Calu3 (cell line): ENCODE results near the gene MACROD1. TPM values are rescaled to one million over a fixed set of nuclear protein-coding genes. Genes with fewer than 3 reads are reported as not detected.

Experiments used
- BruUV-seq: library from RNA; stranded (reverse); fragments of 400-500 nt; replicated peaks from 2 replicates; lab custom pipeline; 2021; lab: Mats Ljungman, UMichigan
- CTCF ChIA-PET: fragments of 300-600 bp; sonication (Branson Sonifier 250); formaldehyde crosslinking; loops from one replicate; lab custom pipeline; 2022; ENCODE audit warnings: antibody characterized with exemption; lab: Charles Lee
- DNase-seq: peaks from one replicate; pipeline ENCODE4 v3.0.0; 2022
- H3K27ac Mint-ChIP-seq: one replicate; pipeline ENCODE4 v1.8.0; 2022; ENCODE audit warnings: mixed read lengths; ENCODE audit not compliant: unreplicated experiment
- H3K27me3 Mint-ChIP-seq: one replicate; pipeline ENCODE4 v1.8.0; 2022; ENCODE audit warnings: mixed read lengths; ENCODE audit not compliant: unreplicated experiment
- H3K36me3 Mint-ChIP-seq: one replicate; pipeline ENCODE4 v1.8.0; 2022; ENCODE audit warnings: mild to moderate bottlenecking, moderate library complexity, mixed read lengths; ENCODE audit not compliant: insufficient read depth, unreplicated experiment
- H3K4me1 Mint-ChIP-seq: one replicate; pipeline ENCODE4 v1.8.0; 2022; ENCODE audit warnings: mild to moderate bottlenecking, low read depth, mixed read lengths; ENCODE audit not compliant: unreplicated experiment
- H3K4me3 Mint-ChIP-seq: one replicate; pipeline ENCODE4 v1.8.0; 2022; ENCODE audit warnings: mild to moderate bottlenecking, low read depth, moderate library complexity, mixed read lengths; ENCODE audit not compliant: unreplicated experiment
- H3K9me3 Mint-ChIP-seq: one replicate; pipeline ENCODE4 v1.8.0; 2022; ENCODE audit warnings: low read depth, mixed read lengths; ENCODE audit not compliant: unreplicated experiment
- intact Hi-C: fragments of 100-400 bp; cut with micrococcal nuclease; formaldehyde crosslinking; loops from one replicate; pipeline ENCODE4 v1.10.0; 2022; ENCODE audit not compliant: unreplicated experiment
- total RNA-seq: library from RNA; stranded (reverse); gene quantifications from 2 replicates; pipeline ENCODE4 v1.2.3, GENCODE V29; 2022
- TF ChIP-seq, protein P1 (sequence below): fragments of 200-600 bp; IDR thresholded peaks from one replicate; pipeline ENCODE4 v1.8.0; 2022; ENCODE audit warnings: antibody characterized with exemption; ENCODE audit not compliant: unreplicated experiment

Gene MACROD1
- total RNA-seq, 1 experiment from 2014 or later, result 35.7 TPM

GRCh38 chr11:64178203-64178602 is 12.3 kb upstream of the MACROD1 start:
- Mint-ChIP-seq H3K4me3 (no peak overlapping the region), H3K27ac (no peak overlapping the region), H3K4me1 (peaks cover 15% of the 10 kb centered on the region), H3K27me3 (no peaks in the 10 kb centered on the region), H3K36me3 (peaks cover 24% of the 10 kb centered on the region), H3K9me3 (no peaks in the 10 kb centered on the region)
- CTCF ChIA-PET, result no interaction called here
- intact Hi-C loops, result no loop called here
- no TSS peak for BruUV-seq
- DNase-seq, result no peak
- TF ChIP-seq, protein P1, sequence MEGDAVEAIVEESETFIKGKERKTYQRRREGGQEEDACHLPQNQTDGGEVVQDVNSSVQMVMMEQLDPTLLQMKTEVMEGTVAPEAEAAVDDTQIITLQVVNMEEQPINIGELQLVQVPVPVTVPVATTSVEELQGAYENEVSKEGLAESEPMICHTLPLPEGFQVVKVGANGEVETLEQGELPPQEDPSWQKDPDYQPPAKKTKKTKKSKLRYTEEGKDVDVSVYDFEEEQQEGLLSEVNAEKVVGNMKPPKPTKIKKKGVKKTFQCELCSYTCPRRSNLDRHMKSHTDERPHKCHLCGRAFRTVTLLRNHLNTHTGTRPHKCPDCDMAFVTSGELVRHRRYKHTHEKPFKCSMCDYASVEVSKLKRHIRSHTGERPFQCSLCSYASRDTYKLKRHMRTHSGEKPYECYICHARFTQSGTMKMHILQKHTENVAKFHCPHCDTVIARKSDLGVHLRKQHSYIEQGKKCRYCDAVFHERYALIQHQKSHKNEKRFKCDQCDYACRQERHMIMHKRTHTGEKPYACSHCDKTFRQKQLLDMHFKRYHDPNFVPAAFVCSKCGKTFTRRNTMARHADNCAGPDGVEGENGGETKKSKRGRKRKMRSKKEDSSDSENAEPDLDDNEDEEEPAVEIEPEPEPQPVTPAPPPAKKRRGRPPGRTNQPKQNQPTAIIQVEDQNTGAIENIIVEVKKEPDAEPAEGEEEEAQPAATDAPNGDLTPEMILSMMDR, result no peak

- H3K27me3 Mint-ChIP-seq, result no peaks in the 10 kb centered on the region
- CTCF ChIA-PET, result interaction anchor here (0.7 kb wide), 1 partner anchor 612 kb away, joined by 4 read pairs; no protein-coding TSS in a partner anchor
- H3K36me3 Mint-ChIP-seq, result peaks cover 24% of the 10 kb centered on the region
- H3K9me3 Mint-ChIP-seq, result no peaks in the 10 kb centered on the region
- intact Hi-C loops, result no loop called here
- TF ChIP-seq, protein P1, result no peak
- no peak overlapping the region for H3K4me3 Mint-ChIP-seq
- peaks cover 12% of the 10 kb centered on the region for H3K4me1 Mint-ChIP-seq
- H3K27ac Mint-ChIP-seq, result no peak overlapping the region
- BruUV-seq, result no TSS peak
- DNase-seq, result no peak
Observed at GRCh38 chr11:64176751-64177150, 10.8 kb upstream of the MACROD1 start.

DNA sequence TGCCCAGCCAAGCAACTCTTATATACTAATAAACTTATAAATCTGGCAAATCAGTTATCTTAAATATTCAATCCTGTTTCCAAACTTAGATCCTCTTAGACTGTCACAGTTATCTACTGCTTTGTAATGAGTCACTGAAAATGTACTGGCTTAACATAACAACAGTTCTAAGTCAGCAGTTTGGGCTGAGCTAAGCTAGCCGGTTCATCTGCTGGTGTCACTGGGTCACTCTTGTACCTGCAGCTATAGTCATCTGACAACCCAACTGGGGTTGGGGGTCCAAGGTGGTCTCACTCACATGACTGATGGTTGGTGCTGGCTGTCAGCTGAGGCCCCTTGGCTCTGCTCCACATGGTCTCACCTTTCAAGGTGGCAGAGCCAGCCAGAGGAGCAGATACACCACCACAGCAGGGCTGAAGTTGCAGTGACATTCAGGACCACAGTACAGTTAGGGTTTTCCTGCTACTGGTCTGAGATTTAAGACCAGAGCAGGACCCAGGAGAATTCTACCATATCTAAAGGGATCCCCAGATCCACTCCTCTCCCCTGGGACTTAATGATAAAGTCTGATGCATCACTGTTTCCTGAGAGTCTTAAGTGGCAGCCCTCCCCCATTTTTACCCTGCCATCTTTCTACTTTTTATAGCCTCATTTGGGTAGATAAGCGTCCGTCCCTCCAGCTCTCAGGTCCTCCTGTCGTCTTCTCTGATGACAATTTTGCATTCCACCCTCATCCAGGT is 7.9 kb upstream of the MACROD1 start:
- no peaks in the 10 kb centered on the region for H3K9me3 Mint-ChIP-seq

DNA sequence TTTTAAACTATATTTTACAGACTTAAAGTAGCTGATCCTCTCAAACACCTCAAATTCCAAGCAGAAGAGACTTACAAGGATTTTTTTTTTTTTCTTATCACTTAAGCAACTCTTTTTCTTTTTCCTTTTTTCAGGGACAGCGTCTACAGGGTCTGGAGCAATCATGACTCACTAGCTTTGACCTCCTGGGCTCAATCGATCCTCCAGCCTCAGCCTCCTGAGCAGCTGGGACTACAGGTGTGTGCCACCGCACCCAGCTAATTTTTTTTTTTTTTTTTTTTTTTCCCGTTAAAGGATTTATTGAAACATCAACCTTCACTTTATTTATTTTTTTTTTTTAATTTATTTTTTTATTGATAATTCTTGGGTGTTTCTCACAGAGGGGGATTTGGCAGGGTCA is 4.5 kb upstream of the MACROD1 start:
- TF ChIP-seq, protein P1, result no peak
- CTCF ChIA-PET, result interaction anchor here (0.6 kb wide), 1 partner anchor 76 kb away, joined by 5 read pairs; no protein-coding TSS in a partner anchor
- intact Hi-C loops, result no loop called here
- no peak overlapping the region for H3K4me3 Mint-ChIP-seq
- peaks cover 17% of the 10 kb centered on the region for H3K4me1 Mint-ChIP-seq
- H3K27ac Mint-ChIP-seq, result no peak overlapping the region
- H3K27me3 Mint-ChIP-seq, result no peaks in the 10 kb centered on the region
- no peaks in the 10 kb centered on the region for H3K9me3 Mint-ChIP-seq
- DNase-seq, result no peak
- no TSS peak for BruUV-seq
- peaks cover 19% of the 10 kb centered on the region for H3K36me3 Mint-ChIP-seq

More for the DNA sequence above, 7.9 kb upstream of the MACROD1 start:
- Mint-ChIP-seq H3K4me1 (peaks cover 8% of the 10 kb centered on the region), H3K36me3 (peaks cover 13% of the 10 kb centered on the region), H3K27me3 (no peaks in the 10 kb centered on the region), H3K27ac (no peak overlapping the region), H3K4me3 (no peak overlapping the region)
- DNase-seq, result no peak
- CTCF ChIA-PET, result no interaction called here
- TF ChIP-seq, protein P1, result no peak
- intact Hi-C loops, result no loop called here
- BruUV-seq, result no TSS peak
